Stimulated activated naive CD8-positive, alpha-beta T cell treated with anti-CD3 and anti-CD28 coated beads, Interleukin-15, amount 100 ng/mL, for 72 hours (primary cell): Measurements from ENCODE around the gene CCDC88C.
"Not testable (repeated sequence)": the region's sequence is repeated elsewhere in the genome, so short reads cannot be mapped to it uniquely, and the experiment has no call there.

ENCODE experiments used
- ATAC-seq: fragments of 150-1000 bp; cut with Tn5 transposase; 2 replicates; pipeline ENCODE4 v1.10.0; 2021; ENCODE audit warnings: mild to moderate bottlenecking, moderate library complexity
- DNase-seq, 2 donors: peaks; one replicate each; pipeline ENCODE4 v3.0.0; 2021 to 2022
- H3K27ac Mint-ChIP-seq, 2 donors: one replicate each; pipeline ENCODE4 v1.8.0; 2022; ENCODE audit warnings: mild to moderate bottlenecking in 2 of 2, mixed read lengths in 2 of 2, moderate library complexity in 2 of 2
- H3K27me3 Mint-ChIP-seq: one replicate; pipeline ENCODE4 v1.8.0; 2022; ENCODE audit warnings: mixed read lengths
- H3K4me1 Mint-ChIP-seq: one replicate; pipeline ENCODE4 v1.8.0; 2022; ENCODE audit warnings: mild to moderate bottlenecking, mixed read lengths
- H3K4me3 Mint-ChIP-seq, 2 donors: one replicate each; pipeline ENCODE4 v1.8.0; 2022; ENCODE audit warnings: mild to moderate bottlenecking in 2 of 2, mixed read lengths in 2 of 2, moderate library complexity in 1 of 2
- H3K9me3 Mint-ChIP-seq, 2 donors: one replicate each; pipeline ENCODE4 v1.8.0; 2022; ENCODE audit warnings: mixed read lengths in 2 of 2

Gene CCDC88C

GRCh38 chr14:91425531-91425944 lies 7.9 kb upstream of the CCDC88C start:
- H3K27me3 Mint-ChIP-seq, ATAC-seq, DNase-seq, H3K4me3 Mint-ChIP-seq, H3K9me3 Mint-ChIP-seq: not testable (repeated sequence)
- peak overlapping the region in 1 of 2 donors; percentile 34 for H3K27ac Mint-ChIP-seq
- H3K4me1 Mint-ChIP-seq, result peaks cover 33% of the 10 kb centered on the region

- Mint-ChIP-seq H3K27me3 (no peaks in the 10 kb centered on the region), H3K9me3 (no peaks in the 10 kb centered on the region), H3K4me1 (peaks cover 33% of the 10 kb centered on the region), H3K4me3 (no peak overlapping the region), H3K27ac (no peak overlapping the region)
- ATAC-seq (no peak), DNase-seq (no peak)
These were observed 7.4 kb upstream of the CCDC88C start for GRCh38 chr14:91424813-91425530.

GRCh38 chr14:91420686-91421085 lies 3.1 kb upstream of the CCDC88C start:
- Mint-ChIP-seq H3K9me3 (no peaks in the 10 kb centered on the region), H3K4me3 (no peak overlapping the region), H3K27ac (no peak overlapping the region), H3K27me3 (no peaks in the 10 kb centered on the region), H3K4me1 (peaks cover 23% of the 10 kb centered on the region)
- ATAC-seq (no peak), DNase-seq (no peak)

GRCh38 chr14:91419451-91419850 lies 1.8 kb upstream of the CCDC88C start:
- Mint-ChIP-seq H3K4me3 (peak overlapping the region in 1 of 2 donors; percentile 80), H3K27me3 (no peaks in the 10 kb centered on the region), H3K27ac (no peak overlapping the region), H3K9me3 (no peaks in the 10 kb centered on the region), H3K4me1 (peaks cover 23% of the 10 kb centered on the region)
- DNase-seq, result no peak
- no peak for ATAC-seq

- Mint-ChIP-seq H3K4me3 (peak overlapping the region; percentile 67 to 80), H3K9me3 (no peaks in the 10 kb centered on the region), H3K4me1 (peaks cover 28% of the 10 kb centered on the region), H3K27me3 (no peaks in the 10 kb centered on the region), H3K27ac (peak overlapping the region; percentile 16 to 82)
- DNase-seq (no peak), ATAC-seq (peak; percentile 41)
These were observed 1.4 kb upstream of the CCDC88C start for GRCh38 chr14:91419044-91419397.

GRCh38 chr14:91418387-91419043 lies 895 bp upstream of the CCDC88C start:
- Mint-ChIP-seq H3K27ac (peak overlapping the region; percentile 48 to 82), H3K27me3 (no peaks in the 10 kb centered on the region), H3K4me1 (peaks cover 33% of the 10 kb centered on the region), H3K4me3 (peak overlapping the region; percentile 67 to 80), H3K9me3 (no peaks in the 10 kb centered on the region)
- DNase-seq, result peak; percentile 85 to 90
- peak; percentile 29 for ATAC-seq

GRCh38 chr14:91417983-91418386 lies 365 bp upstream of the CCDC88C start:
- peak overlapping the region; percentile 67 to 80 for H3K4me3 Mint-ChIP-seq
- peak overlapping the region in 1 of 2 donors; percentile 48 for H3K27ac Mint-ChIP-seq
- peak; percentile 70 to 78 for DNase-seq
- no peaks in the 10 kb centered on the region for H3K9me3 Mint-ChIP-seq
- H3K4me1 Mint-ChIP-seq, result peaks cover 38% of the 10 kb centered on the region
- H3K27me3 Mint-ChIP-seq, result no peaks in the 10 kb centered on the region
- peak; percentile 41 for ATAC-seq

- peak; percentile 35 to 44 for DNase-seq
- peaks cover 46% of the 10 kb centered on the region for H3K4me1 Mint-ChIP-seq
- peak overlapping the region; percentile 90 to 97 for H3K4me3 Mint-ChIP-seq
These were observed 888 bp downstream of the CCDC88C start for GRCh38 chr14:91416744-91417119.

GRCh38 chr14:91415794-91416743 lies 1.6 kb downstream of the CCDC88C start:
- no peaks in the 10 kb centered on the region for H3K9me3 Mint-ChIP-seq
- H3K4me1 Mint-ChIP-seq, result peaks cover 53% of the 10 kb centered on the region
- DNase-seq, result peak; percentile 75 to 80

More at GRCh38 chr14:91416744-91417119, 888 bp downstream of the CCDC88C start:
- ATAC-seq, result no peak
- H3K27me3 Mint-ChIP-seq, result no peaks in the 10 kb centered on the region
- peak overlapping the region; percentile 97 to 99 for H3K27ac Mint-ChIP-seq
- H3K9me3 Mint-ChIP-seq, result no peaks in the 10 kb centered on the region

GRCh38 chr14:91414475-91414833 lies 3.2 kb downstream of the CCDC88C start:
- ATAC-seq (no peak), DNase-seq (no peak)
- Mint-ChIP-seq H3K4me3 (peak overlapping the region; percentile 90 to 97), H3K27ac (peak overlapping the region; percentile 29 to 85), H3K9me3 (no peaks in the 10 kb centered on the region), H3K4me1 (peaks cover 69% of the 10 kb centered on the region), H3K27me3 (no peaks in the 10 kb centered on the region)

More at GRCh38 chr14:91415794-91416743, 1.6 kb downstream of the CCDC88C start:
- ATAC-seq, result peak; percentile 78
- Mint-ChIP-seq H3K27me3 (no peaks in the 10 kb centered on the region), H3K27ac (peak overlapping the region; percentile 97 to 99), H3K4me3 (peak overlapping the region; percentile 90 to 97)

- Mint-ChIP-seq H3K27ac (peak overlapping the region; percentile 6 to 79), H3K4me1 (peaks cover 67% of the 10 kb centered on the region), H3K9me3 (no peaks in the 10 kb centered on the region), H3K27me3 (no peaks in the 10 kb centered on the region), H3K4me3 (peak overlapping the region; percentile 90 to 97)
- peak in 1 of 2 donors; percentile 38 for DNase-seq
- no peak for ATAC-seq
These were observed 3.8 kb downstream of the CCDC88C start for GRCh38 chr14:91413547-91414474.

GRCh38 chr14:91412939-91413338 lies 4.7 kb downstream of the CCDC88C start:
- H3K27me3 Mint-ChIP-seq, result no peaks in the 10 kb centered on the region
- H3K27ac Mint-ChIP-seq, result peak overlapping the region; percentile 6 to 69
- H3K4me1 Mint-ChIP-seq, result peaks cover 69% of the 10 kb centered on the region
- H3K4me3 Mint-ChIP-seq, result peak overlapping the region; percentile 90 to 97
- no peak for DNase-seq
- H3K9me3 Mint-ChIP-seq, result no peaks in the 10 kb centered on the region
- no peak for ATAC-seq

GRCh38 chr14:91410771-91411536 lies 6.7 kb downstream of the CCDC88C start:
- H3K27ac Mint-ChIP-seq, result peak overlapping the region; percentile 24 to 69
- DNase-seq, result no peak
- no peaks in the 10 kb centered on the region for H3K9me3 Mint-ChIP-seq
- ATAC-seq, result peak; percentile 58
- peak overlapping the region; percentile 61 to 71 for H3K4me3 Mint-ChIP-seq
- peaks cover 89% of the 10 kb centered on the region for H3K4me1 Mint-ChIP-seq
- no peaks in the 10 kb centered on the region for H3K27me3 Mint-ChIP-seq
